ENCODE data around the gene IGFBP7.

Gene IGFBP7

GRCh38 chr4:57131849-57132742 lies 21.9 kb upstream of the IGFBP7 start:
- DNase-seq (ENCODE audit: low read depth), result no peak

- DNase-seq (ENCODE audit: low read depth), result no peak
These were observed 19.3 kb upstream of the IGFBP7 start for GRCh38 chr4:57129477-57129876.

DNA sequence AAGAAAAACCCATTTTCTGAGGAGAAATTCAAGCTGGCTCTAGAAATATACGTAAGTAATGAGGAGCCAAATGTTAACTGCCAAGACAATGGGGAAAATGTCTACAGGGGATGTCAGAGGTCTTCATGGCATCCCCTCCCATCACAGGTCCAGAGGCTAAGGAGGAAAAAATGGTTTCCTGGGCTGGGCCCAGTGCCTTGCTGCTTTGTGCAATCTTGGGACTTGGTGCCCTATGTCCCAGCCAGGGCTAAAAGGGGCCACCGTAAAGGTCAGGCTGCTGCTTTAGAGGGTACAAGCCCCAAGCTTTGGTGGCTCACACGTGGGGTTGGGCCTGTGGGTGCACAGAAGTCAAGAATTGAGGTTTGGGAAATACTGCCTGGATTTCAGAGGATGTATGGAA lies 17.2 kb upstream of the IGFBP7 start:
- no peak for DNase-seq (ENCODE audit: low read depth)

GRCh38 chr4:57125996-57126395 lies 15.8 kb upstream of the IGFBP7 start:
- DNase-seq (ENCODE audit: low read depth), result no peak

- DNase-seq (ENCODE audit: low read depth), result no peak
These were observed 14.0 kb upstream of the IGFBP7 start for GRCh38 chr4:57124145-57124544.

DNA sequence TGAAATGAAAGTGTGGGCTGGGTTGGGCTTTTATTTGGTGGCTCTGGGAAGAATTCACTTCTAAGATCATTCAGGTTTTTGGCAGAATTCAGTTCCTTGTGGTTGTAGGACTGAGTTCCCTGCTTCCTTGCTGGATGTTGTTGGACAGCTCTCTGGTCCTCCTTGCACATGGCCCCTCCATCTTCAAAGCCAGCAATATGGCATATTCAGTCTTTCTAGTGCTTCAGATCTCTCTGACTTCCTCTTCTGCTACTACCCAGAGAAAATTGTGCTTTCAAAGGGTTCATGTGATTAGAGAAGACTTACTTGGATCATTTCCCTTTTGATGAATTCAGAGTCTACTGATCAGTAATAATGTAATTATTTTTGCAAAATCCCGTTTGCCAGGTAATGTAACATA lies 12.8 kb upstream of the IGFBP7 start:
- no peak for DNase-seq (ENCODE audit: low read depth)

GRCh38 chr4:57119054-57119651 lies 9.0 kb upstream of the IGFBP7 start:
- no peak for DNase-seq (ENCODE audit: low read depth)

DNA sequence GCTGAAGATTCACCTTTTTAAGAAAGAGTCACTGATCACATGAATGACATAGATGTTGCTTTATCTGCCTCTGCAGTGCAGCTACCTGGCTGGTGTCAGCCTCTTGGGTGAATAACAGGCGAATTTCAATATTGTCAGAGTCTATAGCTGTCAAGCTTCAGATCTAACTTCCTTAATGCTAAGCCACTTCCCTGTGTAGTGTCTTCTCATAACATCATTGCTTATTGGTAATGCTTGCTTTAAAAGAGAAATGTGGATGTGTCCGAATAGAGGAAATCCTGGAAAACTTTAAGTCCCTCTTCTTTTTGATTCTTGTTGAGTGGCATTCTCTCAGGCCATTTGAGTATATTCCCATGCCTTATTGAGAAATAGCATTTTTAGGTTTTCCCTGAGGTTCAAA lies 7.3 kb upstream of the IGFBP7 start:
- DNase-seq (ENCODE audit: low read depth), result no peak

GRCh38 chr4:57116245-57116644 lies 6.1 kb upstream of the IGFBP7 start:
- no peak for DNase-seq (ENCODE audit: low read depth)

DNA sequence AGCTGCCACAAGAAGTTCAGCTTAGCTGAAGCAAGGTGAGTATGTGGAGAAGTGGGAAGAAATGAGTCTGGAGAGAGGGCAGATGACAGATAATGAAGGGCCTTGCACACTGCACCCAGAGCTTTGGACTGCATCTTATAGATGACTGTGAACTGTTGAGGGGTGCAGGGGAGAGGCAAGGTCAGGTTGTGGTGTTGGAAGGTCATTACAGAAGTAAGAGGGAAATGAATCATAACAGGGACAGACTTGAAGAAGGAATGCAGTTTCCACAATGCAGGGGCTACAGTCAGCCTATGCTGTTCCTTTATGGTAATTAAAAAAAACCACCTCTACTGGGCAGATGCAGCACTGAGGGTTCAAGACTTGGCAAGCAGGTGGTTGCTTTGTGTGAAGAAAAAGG lies 4.8 kb upstream of the IGFBP7 start:
- no peak for DNase-seq (ENCODE audit: low read depth)

DNA sequence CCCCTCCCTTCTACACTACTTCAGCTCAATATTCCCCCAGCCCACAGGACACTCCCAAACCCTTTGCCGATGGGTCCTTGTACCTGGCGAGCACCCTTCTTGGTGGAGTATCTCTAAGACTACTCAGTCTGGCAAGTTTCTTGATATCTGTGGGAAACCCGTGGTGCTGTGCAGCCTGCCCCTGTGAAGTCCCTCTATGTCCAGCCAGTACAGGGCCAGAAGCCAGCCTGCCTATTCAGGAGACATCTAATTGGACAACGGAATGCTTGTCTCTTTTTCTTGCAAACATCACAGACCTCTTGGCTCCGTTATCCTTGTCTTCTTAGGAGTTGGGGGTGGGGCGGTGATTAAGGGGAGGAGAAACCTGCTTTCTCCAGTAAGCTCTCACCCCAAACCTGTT lies 3.7 kb upstream of the IGFBP7 start:
- no peak for DNase-seq (ENCODE audit: low read depth)

DNA sequence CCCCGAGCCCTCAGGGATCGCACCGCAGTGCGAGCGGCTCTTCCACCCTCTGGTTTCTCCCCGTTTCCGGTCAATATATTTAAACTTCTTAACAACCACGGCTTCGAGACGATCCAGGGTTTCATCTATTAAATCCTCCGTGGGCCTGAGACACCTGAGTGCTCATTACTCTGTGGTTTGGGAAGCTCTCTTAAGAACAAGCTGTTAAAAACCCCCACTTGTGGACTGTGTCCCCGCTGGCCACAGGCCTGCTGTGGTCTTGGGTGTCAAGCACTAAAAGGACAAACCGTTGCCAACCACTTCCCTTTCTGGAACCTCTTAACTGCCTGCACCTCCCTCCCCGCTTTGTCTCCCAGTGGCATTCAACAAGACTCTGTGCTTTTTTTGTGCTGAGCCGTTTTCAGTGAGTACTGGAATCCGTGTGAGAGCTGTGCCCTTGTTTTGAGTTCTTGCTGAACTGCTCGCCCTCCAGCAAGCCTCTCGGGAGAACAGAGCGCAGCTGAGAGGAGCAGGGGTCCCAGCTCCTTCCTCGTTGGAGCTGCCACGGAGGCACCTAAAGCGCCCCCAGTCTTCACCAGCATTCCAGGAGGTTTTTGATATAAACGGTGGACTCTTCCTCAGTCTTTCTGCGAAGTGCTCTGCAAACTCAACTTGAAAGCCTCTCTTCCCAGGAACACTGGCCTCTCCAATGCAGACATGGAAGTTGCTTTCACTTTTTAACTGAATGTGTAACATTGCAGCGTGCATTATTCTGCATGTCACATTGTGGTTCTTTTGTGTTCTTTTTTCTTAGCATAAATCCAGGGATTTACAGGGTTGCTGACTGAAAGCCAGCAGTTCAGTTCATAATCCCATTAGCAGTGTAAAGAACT lies 691 bp upstream of the IGFBP7 start:
- no peak for DNase-seq (ENCODE audit: low read depth)

DNA sequence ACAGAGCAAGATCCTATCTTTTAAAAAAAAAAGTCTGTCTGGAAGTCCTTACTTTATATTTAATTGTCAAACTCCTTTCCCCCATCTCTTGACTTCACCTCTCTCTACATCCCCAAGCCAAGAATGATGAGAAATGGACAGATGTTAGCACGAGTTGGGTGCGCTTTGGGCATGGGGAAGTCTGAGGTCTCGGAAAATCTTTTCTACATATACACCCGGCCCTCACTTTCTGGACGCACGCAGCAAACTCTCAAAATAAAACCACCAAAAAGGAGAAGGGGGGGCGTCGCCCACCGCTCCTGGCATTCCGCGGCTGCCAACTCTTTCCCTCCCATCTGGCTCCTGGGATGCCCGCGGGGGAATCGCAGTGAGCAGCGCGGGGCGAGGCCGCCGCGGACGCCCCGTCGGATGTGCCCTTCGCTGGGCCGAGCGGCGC lies 756 bp downstream of the IGFBP7 start:
- no peak for DNase-seq (ENCODE audit: low read depth)

- no peak for DNase-seq (ENCODE audit: low read depth)
These were observed 4.0 kb downstream of the IGFBP7 start for GRCh38 chr4:57106181-57106580.

GRCh38 chr4:57104706-57105560 lies 5.3 kb downstream of the IGFBP7 start:
- no peak for DNase-seq (ENCODE audit: low read depth)

DNA sequence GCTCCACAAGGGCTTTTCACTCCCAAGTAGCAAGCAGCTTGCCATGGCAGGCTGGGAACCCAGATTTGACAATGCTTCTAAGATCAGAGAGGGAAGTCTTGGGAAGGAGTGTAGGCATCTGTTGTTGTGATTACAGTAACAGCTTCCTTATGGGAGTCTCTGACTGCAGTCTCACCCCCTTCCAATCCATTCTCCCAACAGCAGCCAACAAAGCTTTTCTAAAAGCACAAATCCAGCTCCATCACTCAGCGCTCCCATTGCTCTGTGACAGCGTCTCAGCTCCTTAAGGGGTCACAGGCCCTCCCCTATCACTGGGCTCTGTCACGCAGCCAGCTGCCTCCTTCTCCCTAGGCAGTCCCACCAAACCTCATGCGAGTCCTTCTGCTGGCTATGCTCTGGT lies 7.1 kb downstream of the IGFBP7 start:
- no peak for DNase-seq (ENCODE audit: low read depth)

DNA sequence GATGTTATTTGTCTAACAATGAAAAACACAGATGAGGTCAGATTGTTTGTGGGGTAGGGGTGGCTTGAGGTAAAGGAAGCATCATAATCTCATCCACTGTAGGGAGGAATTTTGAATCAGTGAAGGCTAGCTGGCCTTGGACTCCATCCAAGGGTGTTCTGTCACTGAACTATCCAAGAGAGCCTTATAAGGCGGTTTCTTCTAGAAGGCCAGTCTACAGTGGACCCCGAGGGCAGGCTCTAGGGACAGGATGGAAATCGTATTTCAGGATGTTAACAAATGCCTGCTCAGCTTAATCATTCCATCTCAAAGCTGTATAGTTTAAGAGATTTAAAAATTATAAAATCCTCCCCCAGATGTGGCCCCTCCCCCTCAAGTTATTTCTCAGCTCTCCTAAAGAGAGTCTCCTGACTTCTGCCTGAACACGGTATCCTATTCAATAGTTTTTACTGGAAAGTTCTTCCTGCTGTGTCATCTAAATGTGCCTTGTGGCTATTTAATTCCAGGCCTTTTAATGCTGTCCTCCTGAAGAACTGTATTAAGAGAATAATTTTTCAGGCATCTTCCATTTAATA lies 8.0 kb downstream of the IGFBP7 start:
- DNase-seq (ENCODE audit: low read depth), result no peak

DNA sequence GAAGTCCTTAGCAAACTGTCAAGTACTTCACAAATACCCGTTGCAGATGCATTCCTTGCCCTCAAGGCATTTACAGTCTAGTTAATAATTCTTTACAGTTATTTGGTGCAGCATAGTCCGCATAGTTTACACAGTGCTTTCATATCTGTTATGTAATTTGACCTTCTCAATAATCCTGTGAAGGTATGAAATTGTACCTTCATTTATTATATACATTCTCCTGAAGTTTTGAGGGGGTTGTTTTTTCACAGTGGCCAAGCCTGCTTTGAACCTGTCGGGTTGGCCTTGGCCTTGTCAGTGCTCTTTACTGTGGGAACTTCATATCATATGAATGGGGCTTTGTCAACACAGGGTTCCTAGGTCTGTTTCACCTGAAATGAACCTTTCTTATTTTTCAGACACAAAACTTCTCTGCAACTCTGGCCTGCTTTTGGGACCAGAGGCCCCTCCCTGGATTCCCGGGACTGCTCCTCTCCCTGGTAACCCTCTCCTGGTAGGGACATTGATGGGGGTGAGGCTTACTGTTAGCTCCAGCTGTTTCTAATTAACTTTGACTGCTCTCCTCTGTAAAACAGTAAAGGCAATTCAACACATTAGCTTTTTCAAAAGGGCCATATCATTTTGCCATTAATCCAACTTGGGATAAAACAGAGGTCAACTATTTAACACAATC lies 9.1 kb downstream of the IGFBP7 start:
- no peak for DNase-seq (ENCODE audit: low read depth)

DNA sequence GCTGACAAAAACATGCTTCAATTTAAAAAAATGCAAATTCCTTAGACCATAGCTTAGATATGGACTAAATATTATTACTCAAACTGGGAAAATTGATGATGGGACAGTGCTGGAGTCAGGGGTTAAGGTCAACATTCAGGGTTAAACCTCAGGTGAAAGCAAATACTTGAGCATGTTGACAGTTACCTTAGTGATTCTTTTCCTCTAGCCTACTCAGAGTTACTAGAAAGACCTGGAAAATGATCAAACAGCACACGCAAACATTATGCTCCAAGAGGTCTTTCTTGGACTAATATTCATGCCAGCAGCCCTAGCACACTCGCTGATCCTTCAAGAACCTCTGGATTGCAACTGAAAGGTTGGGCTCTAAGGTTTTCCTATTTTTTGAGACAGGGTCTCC lies 10.8 kb downstream of the IGFBP7 start:
- DNase-seq (ENCODE audit: low read depth), result no peak

GRCh38 chr4:57098941-57099340 lies 11.2 kb downstream of the IGFBP7 start:
- DNase-seq (ENCODE audit: low read depth), result no peak

DNA sequence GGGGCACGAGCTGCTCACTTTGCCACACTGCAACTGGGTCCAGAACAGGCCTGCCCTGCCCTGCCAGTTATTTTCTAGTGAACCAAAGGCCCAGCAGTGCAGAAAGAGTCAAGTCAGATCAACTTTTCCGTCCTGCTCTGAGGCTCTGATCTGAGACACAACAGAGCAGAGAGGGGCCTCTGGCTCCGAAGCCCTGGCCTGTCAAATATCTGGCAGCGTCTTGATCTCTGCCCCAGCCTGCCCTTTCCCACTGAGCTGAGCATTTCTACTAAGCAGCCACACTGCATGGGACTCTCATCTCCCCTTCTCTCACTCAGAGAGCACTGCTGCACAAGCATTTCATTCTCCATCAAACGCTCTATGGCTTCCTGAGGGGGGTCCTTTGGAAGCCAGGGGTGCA lies 11.8 kb downstream of the IGFBP7 start:
- DNase-seq (ENCODE audit: low read depth), result no peak

Data from activated gamma-delta T cell treated with anti-CD3 and anti-CD28 coated beads, Interleukin-2, amount 50 U/mL, for 16 hours (primary cell).